OCI-LY1 (cell line): ENCODE results near the gene ASPG.

ENCODE experiments used
- EZH2 ChIP-seq: fragments of 200-600 bp; sonication (generic), shearing (Covaris generic); IDR thresholded peaks from 2 replicates; pipeline ENCODE4 v1.8.0; 2017; ENCODE audit warnings: borderline replicate concordance, mixed run types, mild to moderate bottlenecking, antibody characterized with exemption, low read length, moderate library complexity, mixed read lengths
- TF ChIP-seq, protein P1 (sequence below): fragments of 200-600 bp; sonication (generic), shearing (Covaris generic); IDR thresholded peaks from 2 replicates; pipeline ENCODE4 v1.5.1; 2017; ENCODE audit warnings: mild to moderate bottlenecking, antibody characterized with exemption, low read length, moderate library complexity, mixed read lengths

- TF ChIP-seq EZH2: no peak
- TF ChIP-seq, protein P1, sequence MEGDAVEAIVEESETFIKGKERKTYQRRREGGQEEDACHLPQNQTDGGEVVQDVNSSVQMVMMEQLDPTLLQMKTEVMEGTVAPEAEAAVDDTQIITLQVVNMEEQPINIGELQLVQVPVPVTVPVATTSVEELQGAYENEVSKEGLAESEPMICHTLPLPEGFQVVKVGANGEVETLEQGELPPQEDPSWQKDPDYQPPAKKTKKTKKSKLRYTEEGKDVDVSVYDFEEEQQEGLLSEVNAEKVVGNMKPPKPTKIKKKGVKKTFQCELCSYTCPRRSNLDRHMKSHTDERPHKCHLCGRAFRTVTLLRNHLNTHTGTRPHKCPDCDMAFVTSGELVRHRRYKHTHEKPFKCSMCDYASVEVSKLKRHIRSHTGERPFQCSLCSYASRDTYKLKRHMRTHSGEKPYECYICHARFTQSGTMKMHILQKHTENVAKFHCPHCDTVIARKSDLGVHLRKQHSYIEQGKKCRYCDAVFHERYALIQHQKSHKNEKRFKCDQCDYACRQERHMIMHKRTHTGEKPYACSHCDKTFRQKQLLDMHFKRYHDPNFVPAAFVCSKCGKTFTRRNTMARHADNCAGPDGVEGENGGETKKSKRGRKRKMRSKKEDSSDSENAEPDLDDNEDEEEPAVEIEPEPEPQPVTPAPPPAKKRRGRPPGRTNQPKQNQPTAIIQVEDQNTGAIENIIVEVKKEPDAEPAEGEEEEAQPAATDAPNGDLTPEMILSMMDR: no peak
Measured at GRCh38 chr14:104099096-104100041, 13.9 kb downstream of the ASPG start.
